Dermis microvascular lymphatic vessel endothelial cell (primary cell): ENCODE measurements around the gene CDC14C. TPM values are rescaled to one million over a fixed set of nuclear protein-coding genes. Genes with fewer than 3 reads are reported as not detected.
"Not testable (repeated sequence)": the region's sequence is repeated elsewhere in the genome, so short reads cannot be mapped to it uniquely, and the experiment has no call there.

Source experiments
- DNase-seq, 2 donors: peaks; one replicate each; pipeline versions ENCODE4 v3.0.0 to v3.0.0-alpha.2; 2010; ENCODE audit warnings: low read depth in 2 of 2
- total RNA-seq: library from RNA; depleted of rRNA; stranded (reverse); fragments of >200 nt; gene quantifications from 2 replicates; pipeline ENCODE4 v1.2.1, GENCODE V29; 2014

CDC14C gene
- under 0.01 TPM in 1 of 2 replicates, not detected in the other for total RNA-seq

GRCh38 chr7:48924433-48924832 lies at the start of gene CDC14C:
TSS of gene CDC14C (plus strand) at chr7:48924547. CDS start at chr7:48924673, 126 bp downstream.
- DNase-seq, result no peak

- peak in 1 of 2 donors; percentile 2 for DNase-seq
Measured at GRCh38 chr7:48875045-48875916, 49.1 kb upstream of the CDC14C start.

- no peak for DNase-seq
Measured at GRCh38 chr7:48876087-48876486, 48.3 kb upstream of the CDC14C start.

- no peak for DNase-seq
Measured at GRCh38 chr7:48880851-48881250, 43.5 kb upstream of the CDC14C start.

- no peak for DNase-seq
Measured at GRCh38 chr7:48887500-48887899, 36.8 kb upstream of the CDC14C start.

GRCh38 chr7:48894574-48894973 lies 29.8 kb upstream of the CDC14C start:
- no peak for DNase-seq

GRCh38 chr7:48899932-48900331 lies 24.4 kb upstream of the CDC14C start:
- no peak for DNase-seq

- no peak for DNase-seq
Measured at GRCh38 chr7:48901966-48902365, 22.4 kb upstream of the CDC14C start.

- DNase-seq, result no peak
Measured at GRCh38 chr7:48904975-48905374, 19.4 kb upstream of the CDC14C start.

- not testable (repeated sequence) for DNase-seq
Measured at GRCh38 chr7:48905686-48906085, 18.7 kb upstream of the CDC14C start.

GRCh38 chr7:48909887-48910286 lies 14.5 kb upstream of the CDC14C start:
- not testable (repeated sequence) for DNase-seq

GRCh38 chr7:48931481-48931880 lies 7.1 kb downstream of the CDC14C start:
- no peak for DNase-seq

GRCh38 chr7:48932126-48932910 lies 8.0 kb downstream of the CDC14C start:
- DNase-seq, result no peak

GRCh38 chr7:48933549-48934085 lies 9.3 kb downstream of the CDC14C start:
- DNase-seq, result no peak

- no peak for DNase-seq
Measured at GRCh38 chr7:48938539-48939295, 14.4 kb downstream of the CDC14C start.

- DNase-seq, result no peak
Measured at GRCh38 chr7:48943279-48943990, 19.1 kb downstream of the CDC14C start.

GRCh38 chr7:48955916-48956315 lies 31.6 kb downstream of the CDC14C start:
- no peak for DNase-seq

GRCh38 chr7:48959676-48960075 lies 35.3 kb downstream of the CDC14C start:
- no peak for DNase-seq

- DNase-seq, result no peak
Measured at GRCh38 chr7:48962821-48963505, 38.6 kb downstream of the CDC14C start.

GRCh38 chr7:48964074-48964473 lies 39.7 kb downstream of the CDC14C start:
- no peak for DNase-seq
